ENCODE results near the gene TANGO6.
A peak's percentile ranks its signal among the peaks of the same experiment; 100 is the strongest.
"Not testable (repeated sequence)": the region's sequence is repeated elsewhere in the genome, so short reads cannot be mapped to it uniquely, and the experiment has no call there.

Gene TANGO6

GRCh38 chr16:68835970-68836369 is 7.4 kb upstream of the TANGO6 start:
- Histone ChIP-seq H3K4me1 (ENCODE audit: control insufficient read depth, insufficient read depth, low read length) (no peaks in the 10 kb centered on the region), H3K9ac (ENCODE audit: low read length) (no peak overlapping the region), H3K27ac (ENCODE audit: low read depth, low read length) (no peak overlapping the region), H3K27me3 (ENCODE audit: control insufficient read depth, insufficient read depth, low read length) (no peaks in the 10 kb centered on the region), H3K36me3 (ENCODE audit: control insufficient read depth, insufficient read depth, low read length) (no peaks in the 10 kb centered on the region), H3K4me3 (ENCODE audit: low read length) (no peak overlapping the region)

- H3K4me3 ChIP-seq (ENCODE audit: low read length): no peak overlapping the region
- H3K27ac ChIP-seq (ENCODE audit: low read depth, low read length): no peak overlapping the region
- H3K36me3 ChIP-seq (ENCODE audit: control insufficient read depth, insufficient read depth, low read length): no peaks in the 10 kb centered on the region
- H3K27me3 ChIP-seq (ENCODE audit: control insufficient read depth, insufficient read depth, low read length): no peaks in the 10 kb centered on the region
- no peak overlapping the region for H3K9ac ChIP-seq (ENCODE audit: low read length)
- no peaks in the 10 kb centered on the region for H3K4me1 ChIP-seq (ENCODE audit: control insufficient read depth, insufficient read depth, low read length)
Measured at GRCh38 chr16:68839831-68840230, 3.5 kb upstream of the TANGO6 start.

GRCh38 chr16:68842964-68843481 is 308 bp upstream of the TANGO6 start:
- Histone ChIP-seq H3K27ac (ENCODE audit: low read depth, low read length) (peak overlapping the region; percentile 73), H3K4me3 (ENCODE audit: low read length) (peak overlapping the region; percentile 98), H3K9ac (ENCODE audit: low read length) (peak overlapping the region; percentile 40)
- not testable (repeated sequence) for H3K27me3 ChIP-seq (ENCODE audit: control insufficient read depth, insufficient read depth, low read length); H3K4me1 ChIP-seq (ENCODE audit: control insufficient read depth, insufficient read depth, low read length); H3K36me3 ChIP-seq (ENCODE audit: control insufficient read depth, insufficient read depth, low read length)

GRCh38 chr16:68844211-68844564 is 857 bp downstream of the TANGO6 start:
- Histone ChIP-seq H3K36me3 (ENCODE audit: control insufficient read depth, insufficient read depth, low read length) (no peaks in the 10 kb centered on the region), H3K4me1 (ENCODE audit: control insufficient read depth, insufficient read depth, low read length) (no peaks in the 10 kb centered on the region), H3K27ac (ENCODE audit: low read depth, low read length) (peak overlapping the region; percentile 23), H3K9ac (ENCODE audit: low read length) (peak overlapping the region; percentile 73), H3K4me3 (ENCODE audit: low read length) (peak overlapping the region; percentile 98), H3K27me3 (ENCODE audit: control insufficient read depth, insufficient read depth, low read length) (no peaks in the 10 kb centered on the region)

GRCh38 chr16:68848786-68849185 is 5.5 kb downstream of the TANGO6 start:
- Histone ChIP-seq H3K4me3 (ENCODE audit: low read length) (no peak overlapping the region), H3K9ac (ENCODE audit: low read length) (no peak overlapping the region), H3K36me3 (ENCODE audit: control insufficient read depth, insufficient read depth, low read length) (no peaks in the 10 kb centered on the region), H3K4me1 (ENCODE audit: control insufficient read depth, insufficient read depth, low read length) (no peaks in the 10 kb centered on the region), H3K27ac (ENCODE audit: low read depth, low read length) (no peak overlapping the region), H3K27me3 (ENCODE audit: control insufficient read depth, insufficient read depth, low read length) (no peaks in the 10 kb centered on the region)

- H3K9ac ChIP-seq (ENCODE audit: low read length): no peak overlapping the region
- no peaks in the 10 kb centered on the region for H3K27me3 ChIP-seq (ENCODE audit: control insufficient read depth, insufficient read depth, low read length)
- no peaks in the 10 kb centered on the region for H3K4me1 ChIP-seq (ENCODE audit: control insufficient read depth, insufficient read depth, low read length)
- no peak overlapping the region for H3K27ac ChIP-seq (ENCODE audit: low read depth, low read length)
- H3K4me3 ChIP-seq (ENCODE audit: low read length): no peak overlapping the region
- no peaks in the 10 kb centered on the region for H3K36me3 ChIP-seq (ENCODE audit: control insufficient read depth, insufficient read depth, low read length)
Measured at GRCh38 chr16:68850481-68850880, 7.2 kb downstream of the TANGO6 start.

- Histone ChIP-seq H3K9ac (ENCODE audit: low read length) (no peak overlapping the region), H3K36me3 (ENCODE audit: control insufficient read depth, insufficient read depth, low read length) (no peaks in the 10 kb centered on the region), H3K27me3 (ENCODE audit: control insufficient read depth, insufficient read depth, low read length) (no peaks in the 10 kb centered on the region), H3K4me1 (ENCODE audit: control insufficient read depth, insufficient read depth, low read length) (no peaks in the 10 kb centered on the region), H3K4me3 (ENCODE audit: low read length) (no peak overlapping the region), H3K27ac (ENCODE audit: low read depth, low read length) (no peak overlapping the region)
Measured at GRCh38 chr16:68851601-68852000, 8.3 kb downstream of the TANGO6 start.

GRCh38 chr16:68857479-68857878 is 14.1 kb downstream of the TANGO6 start:
- Histone ChIP-seq H3K4me3 (ENCODE audit: low read length) (no peak overlapping the region), H3K27me3 (ENCODE audit: control insufficient read depth, insufficient read depth, low read length) (no peaks in the 10 kb centered on the region), H3K9ac (ENCODE audit: low read length) (no peak overlapping the region), H3K36me3 (ENCODE audit: control insufficient read depth, insufficient read depth, low read length) (peaks cover 8% of the 10 kb centered on the region), H3K4me1 (ENCODE audit: control insufficient read depth, insufficient read depth, low read length) (no peaks in the 10 kb centered on the region), H3K27ac (ENCODE audit: low read depth, low read length) (no peak overlapping the region)

- H3K27me3 ChIP-seq (ENCODE audit: control insufficient read depth, insufficient read depth, low read length): no peaks in the 10 kb centered on the region
- no peak overlapping the region for H3K4me3 ChIP-seq (ENCODE audit: low read length)
- H3K4me1 ChIP-seq (ENCODE audit: control insufficient read depth, insufficient read depth, low read length): no peaks in the 10 kb centered on the region
- no peak overlapping the region for H3K9ac ChIP-seq (ENCODE audit: low read length)
- peaks cover 10% of the 10 kb centered on the region for H3K36me3 ChIP-seq (ENCODE audit: control insufficient read depth, insufficient read depth, low read length)
- no peak overlapping the region for H3K27ac ChIP-seq (ENCODE audit: low read depth, low read length)
Measured at GRCh38 chr16:68859828-68860227, 16.5 kb downstream of the TANGO6 start.

- peaks cover 10% of the 10 kb centered on the region for H3K36me3 ChIP-seq (ENCODE audit: control insufficient read depth, insufficient read depth, low read length)
Measured at GRCh38 chr16:68860978-68861892, 17.9 kb downstream of the TANGO6 start.

GRCh38 chr16:68866933-68867332 is 23.6 kb downstream of the TANGO6 start:
- H3K4me3 ChIP-seq (ENCODE audit: low read length): no peak overlapping the region
- peaks cover 8% of the 10 kb centered on the region for H3K36me3 ChIP-seq (ENCODE audit: control insufficient read depth, insufficient read depth, low read length)
- no peak overlapping the region for H3K27ac ChIP-seq (ENCODE audit: low read depth, low read length)
- H3K27me3 ChIP-seq (ENCODE audit: control insufficient read depth, insufficient read depth, low read length): no peaks in the 10 kb centered on the region
- H3K4me1 ChIP-seq (ENCODE audit: control insufficient read depth, insufficient read depth, low read length): no peaks in the 10 kb centered on the region
- H3K9ac ChIP-seq (ENCODE audit: low read length): no peak overlapping the region

More at GRCh38 chr16:68860978-68861892, 17.9 kb downstream of the TANGO6 start:
- Histone ChIP-seq H3K4me1 (ENCODE audit: control insufficient read depth, insufficient read depth, low read length) (no peaks in the 10 kb centered on the region), H3K4me3 (ENCODE audit: low read length) (no peak overlapping the region), H3K27ac (ENCODE audit: low read depth, low read length) (no peak overlapping the region), H3K9ac (ENCODE audit: low read length) (no peak overlapping the region), H3K27me3 (ENCODE audit: control insufficient read depth, insufficient read depth, low read length) (no peaks in the 10 kb centered on the region)

- H3K27me3 ChIP-seq (ENCODE audit: control insufficient read depth, insufficient read depth, low read length): no peaks in the 10 kb centered on the region
- H3K4me1 ChIP-seq (ENCODE audit: control insufficient read depth, insufficient read depth, low read length): no peaks in the 10 kb centered on the region
- H3K9ac ChIP-seq (ENCODE audit: low read length): no peak overlapping the region
- no peak overlapping the region for H3K4me3 ChIP-seq (ENCODE audit: low read length)
- peaks cover 4% of the 10 kb centered on the region for H3K36me3 ChIP-seq (ENCODE audit: control insufficient read depth, insufficient read depth, low read length)
- no peak overlapping the region for H3K27ac ChIP-seq (ENCODE audit: low read depth, low read length)
Measured at GRCh38 chr16:68869492-68870088, 26.3 kb downstream of the TANGO6 start.
